ENCODE data around the gene FAM181B.

DNA sequence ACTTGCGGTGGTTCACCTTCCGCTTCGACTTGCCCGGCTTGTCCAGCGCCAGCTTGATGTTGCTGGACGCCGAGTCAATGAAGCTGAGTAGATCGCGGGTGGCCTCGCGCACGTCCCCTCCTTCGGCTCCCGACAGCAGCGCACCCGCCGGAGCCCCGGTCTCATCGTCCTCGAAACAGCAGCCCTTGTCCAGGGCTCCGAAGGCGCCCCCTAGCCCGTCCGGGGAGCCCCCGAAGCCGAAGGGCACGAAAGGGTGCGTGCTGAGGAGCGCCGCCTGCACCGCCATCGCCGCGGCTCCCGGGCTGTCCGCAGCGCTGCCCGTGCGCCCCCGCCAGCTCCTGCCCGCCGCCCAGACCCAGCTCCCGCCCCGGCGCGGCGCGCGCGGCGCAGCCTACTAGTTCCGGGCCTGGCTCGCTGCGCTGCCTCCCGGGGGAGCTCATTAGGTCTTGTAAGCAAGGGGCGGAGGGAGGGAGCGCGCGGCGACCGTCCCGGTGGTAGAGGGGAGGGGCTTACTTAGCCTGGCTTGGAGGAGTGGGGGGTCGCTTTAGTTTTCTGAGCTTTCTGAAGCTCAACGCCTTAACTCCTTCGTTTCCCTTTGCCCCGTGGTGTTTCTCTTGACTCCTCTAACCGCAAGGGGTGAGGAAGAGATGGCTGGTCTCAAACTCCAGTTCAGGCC lies at the start of gene FAM181B:
- TF ChIP-seq, protein P1, sequence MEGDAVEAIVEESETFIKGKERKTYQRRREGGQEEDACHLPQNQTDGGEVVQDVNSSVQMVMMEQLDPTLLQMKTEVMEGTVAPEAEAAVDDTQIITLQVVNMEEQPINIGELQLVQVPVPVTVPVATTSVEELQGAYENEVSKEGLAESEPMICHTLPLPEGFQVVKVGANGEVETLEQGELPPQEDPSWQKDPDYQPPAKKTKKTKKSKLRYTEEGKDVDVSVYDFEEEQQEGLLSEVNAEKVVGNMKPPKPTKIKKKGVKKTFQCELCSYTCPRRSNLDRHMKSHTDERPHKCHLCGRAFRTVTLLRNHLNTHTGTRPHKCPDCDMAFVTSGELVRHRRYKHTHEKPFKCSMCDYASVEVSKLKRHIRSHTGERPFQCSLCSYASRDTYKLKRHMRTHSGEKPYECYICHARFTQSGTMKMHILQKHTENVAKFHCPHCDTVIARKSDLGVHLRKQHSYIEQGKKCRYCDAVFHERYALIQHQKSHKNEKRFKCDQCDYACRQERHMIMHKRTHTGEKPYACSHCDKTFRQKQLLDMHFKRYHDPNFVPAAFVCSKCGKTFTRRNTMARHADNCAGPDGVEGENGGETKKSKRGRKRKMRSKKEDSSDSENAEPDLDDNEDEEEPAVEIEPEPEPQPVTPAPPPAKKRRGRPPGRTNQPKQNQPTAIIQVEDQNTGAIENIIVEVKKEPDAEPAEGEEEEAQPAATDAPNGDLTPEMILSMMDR (optimal IDR thresholded peaks at IDR 0.05 in 1 of 3, IDR thresholded peaks at IDR 0.05 in 1 of 3, conservative IDR thresholded peaks at IDR 0.05 in 1 of 3; ENCODE audit: extremely low read depth in 1 of 3, insufficient read depth in 2 of 3, low read length in 3 of 3): peak in 1 of 3 experiments; percentile 13
- TF ChIP-seq EZH2 (IDR thresholded peaks at IDR 0.05; ENCODE audit: low read length): peak; percentile 79
